Measurements from ENCODE around the gene CCDC88B.

The CCDC88B gene

GRCh38 chr11:64384981-64385944 lies 45.3 kb downstream of the CCDC88B start:
- DNase-seq (ENCODE audit: low read depth, low spot score): no peak

DNA sequence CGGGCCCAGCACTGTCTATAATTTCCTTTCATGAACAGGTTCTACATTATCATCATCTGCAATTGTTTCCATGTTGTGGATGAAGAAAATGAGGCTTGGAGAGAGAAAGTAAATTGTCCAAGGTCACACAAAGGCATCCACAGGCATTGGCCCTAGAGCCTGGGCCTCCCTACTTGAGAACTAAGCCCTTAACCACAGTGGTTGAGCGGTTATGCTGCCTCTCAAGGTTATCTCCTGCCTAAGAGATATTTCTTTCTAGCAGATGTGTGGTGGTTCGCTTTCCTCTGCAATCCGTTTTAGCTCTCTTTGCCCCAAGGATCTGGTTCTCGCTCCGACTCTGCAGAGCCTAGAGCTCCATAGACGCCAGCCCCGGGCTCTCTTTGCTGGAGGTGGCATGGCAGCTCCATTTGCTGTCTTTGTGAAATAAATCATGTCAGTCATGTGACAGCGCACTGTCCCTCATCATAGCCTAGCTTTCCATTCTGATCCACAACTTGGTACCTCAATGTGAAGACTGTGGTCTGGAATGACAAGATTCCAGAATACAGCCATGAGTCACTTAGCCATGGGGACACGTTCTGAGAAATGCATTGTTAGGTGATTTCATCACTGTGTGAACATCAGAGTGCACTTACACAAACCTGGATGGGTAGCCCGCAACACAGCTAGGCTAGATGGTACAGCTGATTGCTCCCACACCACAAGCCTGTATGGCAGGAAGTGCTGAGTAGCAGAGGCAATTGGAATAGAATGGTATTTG lies 46.1 kb downstream of the CCDC88B start:
- no peak for DNase-seq (ENCODE audit: low read depth, low spot score)

- no peak for DNase-seq (ENCODE audit: low read depth, low spot score)
Measured at GRCh38 chr11:64387916-64388315, 47.9 kb downstream of the CCDC88B start.

- no peak for DNase-seq (ENCODE audit: low read depth, low spot score)
Measured at GRCh38 chr11:64388894-64389293, 48.9 kb downstream of the CCDC88B start.

GRCh38 chr11:64389851-64390250 lies 49.8 kb downstream of the CCDC88B start:
- DNase-seq (ENCODE audit: low read depth, low spot score): no peak

DNA sequence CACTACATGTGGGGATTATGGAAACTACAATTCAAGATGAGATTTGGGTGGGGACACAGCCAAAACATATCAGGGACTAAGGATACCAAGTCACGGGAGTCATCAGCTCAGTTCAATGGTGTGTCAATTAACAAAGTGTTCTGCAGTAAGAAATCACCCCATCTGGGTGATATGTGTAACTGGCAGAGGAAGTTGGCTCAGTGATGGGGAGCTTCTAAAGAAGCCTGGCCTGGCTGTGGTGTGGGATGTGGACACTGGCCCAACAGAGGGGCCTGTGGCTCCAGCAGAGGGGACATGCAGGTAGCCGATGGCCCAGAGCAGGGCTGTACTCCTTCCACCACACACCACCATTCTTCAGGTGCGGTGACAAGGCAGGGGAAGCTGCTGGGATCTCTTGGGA lies 50.6 kb downstream of the CCDC88B start:
- DNase-seq (ENCODE audit: low read depth, low spot score): no peak

- DNase-seq (ENCODE audit: low read depth, low spot score): no peak
Measured at GRCh38 chr11:64391839-64392238, 51.8 kb downstream of the CCDC88B start.

- DNase-seq (ENCODE audit: low read depth, low spot score): no peak
Measured at GRCh38 chr11:64395545-64396078, 55.6 kb downstream of the CCDC88B start.

DNA sequence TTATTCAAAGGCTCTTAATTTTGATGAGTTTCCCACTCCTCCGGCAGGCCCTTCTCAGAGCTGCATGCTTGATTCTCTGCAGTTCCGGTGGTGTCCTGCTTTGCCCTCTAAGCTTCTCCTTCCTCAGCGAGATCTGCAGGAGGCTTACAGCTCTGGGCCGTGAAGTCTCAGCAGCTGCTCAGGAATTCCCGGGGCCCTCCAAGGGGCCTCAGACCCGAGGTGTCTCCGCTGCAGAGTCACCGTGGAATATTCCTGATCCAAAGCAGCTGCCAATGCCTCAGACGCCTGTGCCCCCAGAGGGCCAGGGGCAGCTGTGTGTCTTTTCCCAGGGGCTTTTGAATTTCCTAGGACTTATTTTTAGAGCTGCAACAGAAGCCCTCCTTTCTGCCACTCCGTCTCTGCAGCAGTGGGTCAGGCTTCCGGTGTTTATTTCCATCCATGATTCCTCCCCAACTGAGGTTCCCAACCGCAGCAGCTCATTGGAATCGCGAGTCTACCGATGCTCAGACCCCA lies 56.1 kb downstream of the CCDC88B start:
- DNase-seq (ENCODE audit: low read depth, low spot score): no peak

- no peak for DNase-seq (ENCODE audit: low read depth, low spot score)
Measured at GRCh38 chr11:64400102-64400501, 60.1 kb downstream of the CCDC88B start.

DNA sequence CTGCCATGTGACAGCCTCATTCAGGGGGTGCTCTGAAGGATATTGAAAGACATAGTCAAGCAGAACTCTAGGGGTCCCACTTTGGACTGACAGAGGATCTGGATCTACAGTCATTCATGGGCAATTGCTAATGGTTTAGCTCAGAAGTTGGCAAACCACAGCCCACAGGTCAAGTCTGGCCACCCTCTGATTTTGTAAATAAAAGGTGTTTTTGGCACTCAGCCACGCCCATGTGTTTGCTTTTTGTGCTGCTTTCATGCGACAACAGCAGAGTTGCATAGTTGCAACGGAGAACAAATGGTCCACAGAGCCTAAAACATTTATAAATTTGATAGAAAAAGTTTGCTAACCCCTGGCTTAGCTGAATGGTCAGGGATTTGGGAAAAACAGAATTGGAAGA lies 60.7 kb downstream of the CCDC88B start:
- DNase-seq (ENCODE audit: low read depth, low spot score): no peak

DNA sequence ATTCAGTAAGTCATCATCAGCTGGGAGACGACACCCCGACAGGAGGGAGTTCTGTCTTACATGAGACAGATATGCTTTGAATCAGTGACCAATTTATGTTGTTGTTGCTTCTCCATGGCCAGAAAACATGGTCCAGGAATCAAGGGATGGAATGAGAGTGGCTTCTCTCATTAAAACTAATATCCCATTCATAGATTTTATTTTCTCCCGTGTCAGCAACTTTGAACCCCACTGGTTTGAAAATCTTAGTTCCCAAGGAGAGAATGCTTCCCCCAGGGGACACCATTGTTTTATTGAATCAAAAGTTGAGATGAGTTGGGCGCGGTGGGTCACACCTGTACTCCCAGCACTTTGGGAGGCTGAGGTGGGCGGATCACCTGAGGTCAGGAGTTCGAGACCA lies 61.8 kb downstream of the CCDC88B start:
- DNase-seq (ENCODE audit: low read depth, low spot score): no peak

- no peak for DNase-seq (ENCODE audit: low read depth, low spot score)
Measured at GRCh38 chr11:64403106-64403505, 63.1 kb downstream of the CCDC88B start.

DNA sequence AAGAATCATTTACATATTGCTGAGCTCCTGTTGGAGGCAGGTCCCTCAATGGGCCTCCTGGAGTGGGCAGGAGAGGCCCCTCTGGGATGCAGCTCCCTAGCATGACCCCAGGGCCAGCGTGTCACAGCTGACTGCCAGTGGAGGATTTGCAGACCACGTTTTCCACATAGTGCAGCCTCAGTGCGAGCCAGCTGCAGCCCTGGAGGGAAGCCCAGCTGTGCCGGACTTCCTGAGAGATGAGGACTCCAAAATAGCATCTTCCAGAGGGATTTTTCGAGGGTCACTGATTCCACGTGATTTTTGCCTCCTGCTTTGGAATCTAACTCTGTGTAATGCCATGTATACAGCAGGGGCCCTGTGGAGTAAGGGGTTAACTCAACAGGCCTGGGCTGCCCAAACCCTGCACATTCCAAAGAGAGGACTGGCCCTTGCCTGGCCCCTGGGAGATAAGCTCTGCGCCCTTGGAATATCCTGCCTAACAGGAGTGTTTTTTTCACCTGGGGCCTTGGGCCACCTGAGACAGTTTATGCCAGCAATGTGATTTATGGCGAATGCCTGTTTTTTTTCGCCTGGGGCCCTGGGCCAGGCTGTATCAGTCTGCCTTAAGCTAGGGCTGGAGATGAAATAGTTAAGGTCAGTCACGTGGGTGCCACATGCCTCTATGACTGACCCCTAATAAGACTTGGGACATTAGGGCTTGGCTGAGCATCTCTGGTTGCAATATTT lies 66.4 kb downstream of the CCDC88B start:
- no peak for DNase-seq (ENCODE audit: low read depth, low spot score)
